ENCODE data around the gene TSPOAP1.

DNA sequence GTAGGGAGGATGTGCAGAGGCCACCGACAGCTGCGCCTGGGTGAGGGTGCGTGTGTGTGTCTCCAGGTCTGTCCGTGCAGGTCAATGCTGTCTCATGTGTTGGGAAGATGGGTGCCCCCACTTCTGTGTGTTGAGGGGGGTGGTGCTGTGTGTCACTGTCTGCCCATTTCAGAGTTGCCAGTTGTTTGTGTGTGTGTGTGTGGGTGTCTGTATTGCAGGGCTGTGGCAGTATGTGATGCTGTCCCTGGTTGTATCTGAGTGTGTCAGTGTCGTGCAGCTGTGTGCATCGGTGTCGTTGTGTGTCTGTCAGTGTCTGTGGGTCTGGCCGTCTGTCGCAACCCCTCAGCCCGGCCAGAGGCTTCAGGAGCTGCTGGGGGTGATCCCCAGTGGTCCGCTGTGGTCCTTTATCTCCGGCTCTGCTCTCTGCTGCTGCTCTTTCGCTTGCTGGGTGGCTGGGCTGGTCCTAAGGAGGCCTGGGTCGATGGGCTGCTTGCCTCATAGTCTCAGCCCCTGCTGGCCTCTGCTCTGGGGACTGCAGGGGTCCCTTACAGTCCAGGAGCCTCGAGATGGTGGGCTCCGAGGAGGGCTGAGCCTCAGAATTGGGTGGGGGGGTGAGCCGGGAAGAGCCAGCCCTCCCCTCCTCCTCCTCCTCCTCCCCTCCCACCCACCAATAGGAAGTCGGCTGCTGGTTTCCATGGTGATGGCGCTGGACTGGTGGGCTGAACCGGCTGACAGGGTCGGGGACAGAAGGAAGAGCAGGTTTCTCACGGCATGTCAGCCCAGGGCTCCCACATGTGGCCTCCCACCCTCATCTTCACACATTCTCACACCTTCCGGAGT, at the start of gene TSPOAP1:
- TF ChIP-seq EP300 (IDR thresholded peaks at IDR 0.05; ENCODE audit: borderline replicate concordance in 1 of 2, low read depth in 1 of 2, low read length in 1 of 2) (no peak), SIN3A (IDR thresholded peaks at IDR 0.05; ENCODE audit: borderline replicate concordance, low read depth, low read length) (no peak), SMC3 (IDR thresholded peaks at IDR 0.05; ENCODE audit: low read depth, low read length) (no peak)
- TF ChIP-seq, protein P1, sequence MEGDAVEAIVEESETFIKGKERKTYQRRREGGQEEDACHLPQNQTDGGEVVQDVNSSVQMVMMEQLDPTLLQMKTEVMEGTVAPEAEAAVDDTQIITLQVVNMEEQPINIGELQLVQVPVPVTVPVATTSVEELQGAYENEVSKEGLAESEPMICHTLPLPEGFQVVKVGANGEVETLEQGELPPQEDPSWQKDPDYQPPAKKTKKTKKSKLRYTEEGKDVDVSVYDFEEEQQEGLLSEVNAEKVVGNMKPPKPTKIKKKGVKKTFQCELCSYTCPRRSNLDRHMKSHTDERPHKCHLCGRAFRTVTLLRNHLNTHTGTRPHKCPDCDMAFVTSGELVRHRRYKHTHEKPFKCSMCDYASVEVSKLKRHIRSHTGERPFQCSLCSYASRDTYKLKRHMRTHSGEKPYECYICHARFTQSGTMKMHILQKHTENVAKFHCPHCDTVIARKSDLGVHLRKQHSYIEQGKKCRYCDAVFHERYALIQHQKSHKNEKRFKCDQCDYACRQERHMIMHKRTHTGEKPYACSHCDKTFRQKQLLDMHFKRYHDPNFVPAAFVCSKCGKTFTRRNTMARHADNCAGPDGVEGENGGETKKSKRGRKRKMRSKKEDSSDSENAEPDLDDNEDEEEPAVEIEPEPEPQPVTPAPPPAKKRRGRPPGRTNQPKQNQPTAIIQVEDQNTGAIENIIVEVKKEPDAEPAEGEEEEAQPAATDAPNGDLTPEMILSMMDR (IDR thresholded peaks at IDR 0.05): no peak

All from SK-N-SH (cell line).